GM10266 (cell line): ENCODE data around the gene PGR.

Source experiments
- DNase-seq: peaks from one replicate; pipeline ENCODE4 v3.0.0; 2012; ENCODE audit errors: extremely low spot score
- TF ChIP-seq, protein P1 (sequence below): IDR thresholded peaks from 2 replicates; pipeline ENCODE4 v1.5.1; 2012; ENCODE audit warnings: mild to moderate bottlenecking, low read depth; ENCODE audit not compliant: control insufficient read depth, insufficient read depth; ENCODE audit errors: missing control alignments

PGR gene

DNA sequence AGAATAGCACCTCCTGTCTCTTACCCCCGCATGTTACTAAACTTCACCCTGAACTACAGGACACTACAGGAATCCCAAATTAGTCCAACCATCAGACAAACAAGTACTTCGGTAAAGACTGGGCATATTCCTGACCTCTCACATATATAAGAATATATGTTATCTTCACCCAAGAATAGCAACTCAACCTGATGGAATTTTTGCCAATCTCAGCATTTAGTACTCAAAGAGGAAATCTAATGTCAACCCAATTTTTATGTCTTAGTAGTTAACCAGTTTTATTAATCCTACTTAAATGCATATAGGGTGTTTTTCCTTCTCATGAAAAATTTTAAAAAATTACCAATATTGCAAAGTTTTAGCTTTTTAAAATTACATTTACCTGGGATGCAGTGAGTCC, 26.2 kb downstream of the PGR start:
- TF ChIP-seq, protein P1, sequence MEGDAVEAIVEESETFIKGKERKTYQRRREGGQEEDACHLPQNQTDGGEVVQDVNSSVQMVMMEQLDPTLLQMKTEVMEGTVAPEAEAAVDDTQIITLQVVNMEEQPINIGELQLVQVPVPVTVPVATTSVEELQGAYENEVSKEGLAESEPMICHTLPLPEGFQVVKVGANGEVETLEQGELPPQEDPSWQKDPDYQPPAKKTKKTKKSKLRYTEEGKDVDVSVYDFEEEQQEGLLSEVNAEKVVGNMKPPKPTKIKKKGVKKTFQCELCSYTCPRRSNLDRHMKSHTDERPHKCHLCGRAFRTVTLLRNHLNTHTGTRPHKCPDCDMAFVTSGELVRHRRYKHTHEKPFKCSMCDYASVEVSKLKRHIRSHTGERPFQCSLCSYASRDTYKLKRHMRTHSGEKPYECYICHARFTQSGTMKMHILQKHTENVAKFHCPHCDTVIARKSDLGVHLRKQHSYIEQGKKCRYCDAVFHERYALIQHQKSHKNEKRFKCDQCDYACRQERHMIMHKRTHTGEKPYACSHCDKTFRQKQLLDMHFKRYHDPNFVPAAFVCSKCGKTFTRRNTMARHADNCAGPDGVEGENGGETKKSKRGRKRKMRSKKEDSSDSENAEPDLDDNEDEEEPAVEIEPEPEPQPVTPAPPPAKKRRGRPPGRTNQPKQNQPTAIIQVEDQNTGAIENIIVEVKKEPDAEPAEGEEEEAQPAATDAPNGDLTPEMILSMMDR, result no peak
- DNase-seq, result no peak

DNA sequence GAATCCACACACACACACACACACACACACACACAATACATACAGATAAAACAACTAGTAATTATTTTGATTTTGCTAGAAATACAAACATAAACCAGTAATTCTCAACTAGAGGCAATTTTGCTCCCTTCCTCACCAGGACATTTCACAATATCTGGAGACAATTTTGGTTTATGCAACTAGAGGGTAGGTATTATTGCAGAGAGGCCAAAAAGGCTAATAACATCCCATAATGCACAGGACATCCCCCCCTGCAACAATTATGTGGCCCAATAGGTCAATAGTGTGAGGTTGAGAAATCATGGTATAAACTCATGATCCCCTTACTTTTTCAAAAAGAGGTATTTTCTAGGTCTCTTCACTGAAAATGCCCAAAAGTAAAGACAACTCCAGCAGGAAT, 29.0 kb downstream of the PGR start:
- TF ChIP-seq, protein P1, result no peak
- no peak for DNase-seq

DNA sequence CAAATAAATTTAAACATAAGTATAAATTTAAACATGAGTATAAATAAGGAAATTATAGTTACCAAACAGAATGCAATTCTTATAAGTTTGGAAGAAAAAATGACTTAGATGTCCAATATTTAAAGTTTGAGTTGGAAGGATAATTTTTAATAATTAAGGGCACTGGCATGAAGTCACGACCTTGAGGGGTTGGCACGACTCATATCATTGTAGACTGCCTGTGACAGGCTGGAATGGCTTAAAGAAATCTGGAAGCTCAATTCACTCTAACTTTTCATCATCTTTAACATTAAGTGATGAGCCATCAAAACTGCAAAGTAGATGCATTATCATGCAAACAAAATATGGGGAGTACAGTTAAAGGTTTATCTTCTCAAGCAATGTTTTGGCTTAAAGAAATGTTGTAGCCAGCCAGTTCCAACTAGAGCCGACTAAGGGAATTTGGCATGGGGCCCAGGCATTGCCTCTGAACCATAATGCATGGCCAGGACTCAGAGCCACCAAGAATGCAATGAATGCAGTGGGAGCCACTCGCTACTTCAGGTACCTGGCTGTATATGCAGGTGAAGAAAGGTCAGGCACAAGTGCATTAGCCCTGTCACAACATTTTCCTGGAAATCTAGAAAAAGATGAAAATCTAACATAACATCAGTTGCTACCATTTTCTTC, 33.4 kb downstream of the PGR start:
- TF ChIP-seq, protein P1, result no peak
- no peak for DNase-seq

DNA sequence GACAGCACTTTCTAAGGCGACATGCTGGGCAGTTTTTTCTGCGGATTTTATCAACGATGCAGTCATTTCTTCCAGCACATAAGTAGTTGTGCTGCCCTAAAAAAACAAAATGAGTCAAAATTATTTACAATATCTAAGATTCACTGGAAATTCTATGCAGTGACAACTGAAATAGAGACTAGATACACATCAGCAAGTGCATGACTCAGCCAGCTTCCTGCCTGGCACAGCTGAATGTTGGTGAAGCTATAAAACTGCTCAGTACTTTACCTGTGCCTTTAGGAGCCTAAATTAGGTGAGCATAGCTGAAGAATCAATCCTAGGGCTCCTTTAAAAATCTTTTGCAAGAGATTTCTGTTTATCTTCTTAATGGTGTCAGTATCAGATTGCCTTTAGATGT, 37.8 kb downstream of the PGR start:
- TF ChIP-seq, protein P1, result no peak
- DNase-seq, result no peak

DNA sequence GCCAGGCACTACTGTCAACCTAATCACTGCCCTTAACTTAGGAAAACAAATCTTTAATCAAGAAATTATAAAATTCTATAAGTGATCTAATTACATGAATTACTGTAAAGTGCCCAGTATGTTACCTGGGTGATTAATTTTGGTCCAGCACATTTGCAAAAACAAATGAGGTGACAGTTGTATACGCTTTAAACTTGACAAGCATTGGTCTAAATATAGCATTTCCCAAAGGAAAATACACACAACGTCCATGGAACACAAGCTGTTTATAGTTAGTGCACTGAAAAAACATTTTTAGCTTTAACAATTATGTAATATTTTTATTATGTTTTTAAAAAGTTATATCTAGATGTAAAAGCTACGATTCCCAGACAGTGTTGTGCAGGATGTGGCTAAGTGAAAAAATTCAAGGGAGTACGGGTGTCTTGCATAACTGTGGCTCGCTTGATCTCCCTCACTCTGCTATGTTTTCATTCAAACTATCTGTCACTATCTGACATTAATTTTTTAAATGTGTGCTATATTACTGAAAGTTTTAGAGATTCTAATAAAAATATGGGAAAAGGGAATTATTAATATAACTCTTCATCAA, 38.8 kb downstream of the PGR start:
- no peak for DNase-seq
- TF ChIP-seq, protein P1, result no peak

DNA sequence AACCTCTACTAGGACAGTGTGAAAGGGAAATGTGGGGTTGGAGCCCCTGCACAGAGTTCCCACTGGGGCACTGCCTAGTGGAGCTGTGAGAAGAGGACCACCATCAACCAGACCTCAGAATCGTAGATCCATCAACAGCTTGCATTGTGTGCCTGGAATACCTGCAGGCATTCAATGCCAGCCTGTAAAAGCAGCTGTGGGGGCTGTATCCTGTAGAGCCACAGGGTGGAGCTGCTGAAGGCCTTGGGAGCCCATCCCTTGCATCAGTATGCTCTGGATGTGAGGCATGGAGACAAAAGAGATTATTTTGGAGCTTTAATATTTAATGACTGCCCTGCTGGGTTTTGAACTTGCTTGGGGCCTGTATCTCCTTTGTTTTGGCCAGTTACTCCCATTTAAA, 46.3 kb downstream of the PGR start:
- DNase-seq, result no peak
- TF ChIP-seq, protein P1, result no peak

DNA sequence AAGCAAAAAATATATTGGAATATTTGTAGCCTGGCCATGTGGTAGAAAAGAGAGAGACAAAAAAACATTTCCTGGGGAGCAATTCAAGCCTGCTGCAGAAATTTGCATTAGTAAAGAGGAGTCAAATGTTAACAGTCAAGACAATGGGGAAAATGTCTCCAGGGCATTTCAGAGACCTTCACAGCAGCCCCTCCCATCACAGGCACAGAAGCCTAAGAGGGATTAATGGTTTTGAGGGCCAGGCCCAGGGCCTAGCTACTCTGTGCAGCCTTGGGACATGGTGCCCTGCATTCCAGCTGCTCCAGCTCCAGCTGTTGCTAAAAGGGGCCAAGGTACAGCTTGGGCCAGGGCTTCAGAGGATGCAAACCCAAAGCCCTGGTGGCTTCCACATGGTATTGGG, 46.8 kb downstream of the PGR start:
- TF ChIP-seq, protein P1, result no peak
- no peak for DNase-seq
